IPS-18a (cell line): ENCODE measurements around the gene FLT4.

ENCODE experiments used
- H3K27ac ChIP-seq: one replicate; pipeline ENCODE4 v1.5.1; 2013; ENCODE audit warnings: low read length
- H3K27me3 ChIP-seq: one replicate; pipeline ENCODE4 v1.6.1; 2013; ENCODE audit warnings: mild to moderate bottlenecking, low read length; ENCODE audit not compliant: control insufficient read depth, insufficient read depth
- H3K36me3 ChIP-seq: one replicate; pipeline ENCODE4 v1.6.1; 2013; ENCODE audit warnings: low read depth, low read length; ENCODE audit not compliant: control insufficient read depth
- H3K4me1 ChIP-seq: one replicate; pipeline ENCODE4 v1.6.1; 2013; ENCODE audit warnings: low read depth, low read length; ENCODE audit not compliant: control insufficient read depth
- H3K4me3 ChIP-seq: one replicate; pipeline ENCODE4 v1.5.1; 2013; ENCODE audit warnings: low read length
- H3K9ac ChIP-seq: one replicate; pipeline ENCODE4 v1.6.1; 2013; ENCODE audit warnings: mild to moderate bottlenecking, low read length, moderate library complexity
- H3K9me3 ChIP-seq: one replicate; pipeline ENCODE4 v1.6.1; 2013; ENCODE audit warnings: low read depth, low read length; ENCODE audit not compliant: control insufficient read depth

FLT4 gene

DNA sequence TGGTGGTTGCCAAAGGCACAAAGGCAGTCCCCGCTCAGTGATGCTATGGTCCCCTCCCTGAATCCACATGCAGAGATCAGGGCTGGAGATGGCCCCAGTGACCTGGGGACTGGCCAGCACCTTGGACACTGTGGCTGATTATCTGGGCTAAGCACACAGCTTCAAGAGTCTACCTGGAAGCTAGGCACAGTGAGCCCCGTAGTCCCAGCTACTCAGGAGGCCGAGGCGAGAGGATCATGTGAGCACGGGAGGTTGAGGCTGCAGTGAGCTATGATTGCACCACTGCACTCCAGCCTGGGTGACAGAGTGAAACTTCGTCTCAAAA, 49.8 kb downstream of the FLT4 start:
- no peak overlapping the region for H3K9ac ChIP-seq
- no peak overlapping the region for H3K27ac ChIP-seq
- no peaks in the 10 kb centered on the region for H3K27me3 ChIP-seq
- H3K4me1 ChIP-seq = no peaks in the 10 kb centered on the region
- no peaks in the 10 kb centered on the region for H3K9me3 ChIP-seq
- no peaks in the 10 kb centered on the region for H3K36me3 ChIP-seq
- no peak overlapping the region for H3K4me3 ChIP-seq

DNA sequence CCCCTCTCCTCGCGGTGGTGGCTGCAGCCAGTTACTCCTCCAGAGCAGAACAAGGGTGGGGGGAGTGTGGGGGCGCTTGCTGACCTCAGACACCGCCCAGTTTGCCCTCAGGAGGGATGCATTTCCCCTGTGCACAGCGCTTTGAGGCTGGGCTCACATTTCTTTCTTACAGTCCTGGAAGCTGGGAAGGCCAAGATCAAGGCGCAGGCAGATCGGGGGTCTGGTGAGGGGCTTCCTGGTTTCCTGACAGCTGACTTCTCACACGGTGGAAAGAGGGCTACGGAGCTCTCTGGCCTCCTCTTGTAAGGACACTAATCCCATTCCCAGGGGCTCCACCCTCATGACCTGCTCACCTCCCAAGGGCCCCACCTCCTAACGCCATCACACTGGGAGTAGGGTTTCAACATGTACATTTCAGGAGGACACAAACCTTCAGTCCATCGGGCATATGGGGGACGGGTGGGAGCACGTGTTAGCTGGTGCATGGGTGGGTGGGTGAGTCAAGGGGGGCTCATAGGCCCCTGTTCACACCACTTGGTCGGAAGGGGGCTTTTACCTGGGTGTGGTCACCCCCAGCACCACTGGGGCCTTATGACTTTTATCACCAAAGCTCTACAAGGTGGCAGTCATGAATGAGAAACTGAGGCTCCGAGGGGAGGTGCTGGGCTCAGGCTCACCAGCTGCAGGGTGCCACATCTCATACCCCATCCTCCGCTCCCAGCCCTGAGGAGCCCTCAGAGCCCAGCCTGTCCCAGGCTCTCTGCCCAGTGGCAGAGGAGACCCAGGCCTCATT, 50.4 kb downstream of the FLT4 start:
- no peaks in the 10 kb centered on the region for H3K4me1 ChIP-seq

DNA sequence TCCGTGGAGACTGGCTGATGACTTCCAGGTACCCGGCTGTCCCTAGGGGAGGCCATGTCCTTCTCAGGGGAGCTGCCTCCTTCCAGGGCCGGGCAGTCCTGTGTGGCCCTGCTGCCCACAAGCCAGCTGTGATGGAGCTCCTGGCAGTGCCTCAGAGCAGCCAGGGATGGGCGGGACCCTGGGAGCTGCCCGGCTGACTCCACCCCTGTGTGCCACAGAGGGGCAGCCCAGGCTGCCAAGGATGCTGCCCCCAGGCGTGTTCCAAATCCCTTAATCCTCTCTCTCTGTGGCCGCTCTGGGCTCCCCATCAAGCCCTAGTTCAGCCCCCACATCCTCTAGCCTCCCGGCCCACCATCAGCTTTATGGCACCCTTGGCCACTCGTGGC, 51.1 kb downstream of the FLT4 start:
- H3K36me3 ChIP-seq = no peaks in the 10 kb centered on the region
- no peak overlapping the region for H3K27ac ChIP-seq
- H3K4me1 ChIP-seq = no peaks in the 10 kb centered on the region
- no peak overlapping the region for H3K9ac ChIP-seq
- H3K27me3 ChIP-seq = peaks cover 4% of the 10 kb centered on the region
- no peaks in the 10 kb centered on the region for H3K9me3 ChIP-seq
- no peak overlapping the region for H3K4me3 ChIP-seq

More for the DNA sequence above, 50.4 kb downstream of the FLT4 start:
- Histone ChIP-seq H3K27ac (no peak overlapping the region), H3K4me3 (no peak overlapping the region), H3K36me3 (no peaks in the 10 kb centered on the region), H3K9ac (no peak overlapping the region), H3K9me3 (no peaks in the 10 kb centered on the region), H3K27me3 (no peaks in the 10 kb centered on the region)

DNA sequence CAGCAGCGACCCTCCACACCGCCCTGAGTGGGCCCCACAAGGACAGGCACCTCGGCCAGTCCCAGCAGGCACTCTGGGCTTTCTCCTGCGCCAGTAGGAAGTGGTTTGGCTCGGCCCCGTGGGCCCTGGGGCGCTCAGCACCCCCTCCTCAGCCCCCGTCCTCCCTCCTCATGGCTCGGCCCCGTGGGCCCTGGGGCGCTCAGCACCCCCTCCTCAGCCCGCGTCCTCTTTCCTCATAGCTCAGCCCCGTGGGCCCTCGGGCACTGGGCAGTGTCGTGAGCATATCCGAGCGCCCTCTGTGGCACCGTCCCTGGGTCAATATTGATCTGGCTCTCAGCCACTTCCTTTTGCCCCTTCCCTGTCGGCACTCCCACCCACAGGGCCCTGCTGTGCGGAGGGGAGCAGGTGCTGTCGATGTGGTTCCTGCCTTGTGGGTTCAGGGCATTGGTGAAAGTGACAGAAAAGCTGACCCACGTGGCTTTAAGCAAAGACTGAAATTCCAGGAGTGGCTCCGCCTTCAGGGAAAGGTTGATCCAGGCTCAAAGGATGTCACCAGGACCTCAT, 52.6 kb downstream of the FLT4 start:
- Histone ChIP-seq H3K4me1 (no peaks in the 10 kb centered on the region), H3K9me3 (no peaks in the 10 kb centered on the region), H3K9ac (no peak overlapping the region), H3K27me3 (peaks cover 18% of the 10 kb centered on the region), H3K27ac (no peak overlapping the region), H3K36me3 (no peaks in the 10 kb centered on the region), H3K4me3 (no peak overlapping the region)

DNA sequence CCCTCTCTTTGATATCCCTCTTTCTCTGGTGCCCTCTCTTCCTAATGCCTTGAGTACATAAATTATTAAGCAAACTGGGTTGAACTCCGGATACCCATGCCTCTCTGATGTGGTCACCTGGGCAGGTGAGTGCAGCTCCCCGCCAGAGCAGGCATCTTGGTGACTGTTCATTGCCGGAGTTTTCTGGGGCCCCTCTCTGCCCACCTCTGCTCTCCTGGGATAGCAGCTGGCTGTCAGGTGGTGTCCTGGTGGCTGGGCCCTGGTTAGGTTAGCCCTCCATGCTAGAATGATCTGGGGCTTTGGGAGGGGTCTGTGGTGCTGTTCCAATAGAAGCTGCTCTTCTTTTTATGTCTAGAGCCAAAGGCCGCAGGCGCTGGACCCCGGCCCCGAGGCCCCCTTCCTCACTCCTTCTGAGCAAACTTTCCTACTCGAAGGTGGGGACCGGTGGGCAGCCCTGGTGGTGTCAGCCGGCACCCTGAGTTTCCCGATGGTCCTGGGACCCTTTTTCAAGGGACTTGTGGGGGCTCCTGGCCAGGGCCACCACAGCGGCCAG, 53.2 kb downstream of the FLT4 start:
- H3K27me3 ChIP-seq = peaks cover 24% of the 10 kb centered on the region
- no peak overlapping the region for H3K27ac ChIP-seq
- no peak overlapping the region for H3K4me3 ChIP-seq
- H3K36me3 ChIP-seq = no peaks in the 10 kb centered on the region
- H3K9ac ChIP-seq = no peak overlapping the region
- H3K4me1 ChIP-seq = no peaks in the 10 kb centered on the region
- H3K9me3 ChIP-seq = no peaks in the 10 kb centered on the region

DNA sequence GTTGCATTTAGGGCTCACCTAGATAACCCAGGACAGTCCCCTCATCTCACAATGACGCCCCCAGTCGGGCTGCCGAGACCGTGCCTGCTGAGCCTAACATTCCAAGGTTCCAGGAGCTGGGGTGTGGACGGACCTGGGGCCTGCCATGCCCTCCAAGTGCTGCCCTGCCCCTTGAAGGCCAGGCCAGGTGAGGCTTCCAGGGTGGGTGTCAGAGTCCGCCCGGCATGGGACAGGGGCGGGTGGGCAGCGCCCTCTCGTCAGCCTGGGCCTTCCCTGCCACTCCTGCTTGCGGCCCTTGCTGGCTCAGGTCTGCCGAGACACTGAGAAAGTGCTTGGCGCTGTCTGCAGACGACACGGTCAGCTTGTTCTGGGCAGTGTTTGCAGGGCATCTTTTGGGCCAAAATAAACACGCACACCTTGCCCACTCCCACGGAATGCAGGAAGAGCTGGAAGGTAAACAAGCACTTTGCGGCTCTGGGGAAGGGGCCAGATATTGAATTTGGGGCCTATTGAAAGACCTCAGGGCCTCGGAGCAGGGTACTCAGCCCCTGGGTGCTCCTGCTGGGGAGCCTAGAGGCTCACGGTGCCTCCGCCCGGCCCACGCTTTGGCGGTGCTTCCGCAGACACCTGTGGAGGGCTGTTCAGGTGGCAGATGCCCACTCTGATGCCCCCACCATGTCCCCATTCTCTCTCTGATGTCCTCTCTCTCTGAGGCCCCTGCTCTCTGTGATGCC, 53.9 kb downstream of the FLT4 start:
- Histone ChIP-seq H3K9ac (no peak overlapping the region), H3K27ac (no peak overlapping the region), H3K9me3 (no peaks in the 10 kb centered on the region), H3K27me3 (peaks cover 30% of the 10 kb centered on the region), H3K4me1 (no peaks in the 10 kb centered on the region), H3K36me3 (no peaks in the 10 kb centered on the region), H3K4me3 (no peak overlapping the region)

DNA sequence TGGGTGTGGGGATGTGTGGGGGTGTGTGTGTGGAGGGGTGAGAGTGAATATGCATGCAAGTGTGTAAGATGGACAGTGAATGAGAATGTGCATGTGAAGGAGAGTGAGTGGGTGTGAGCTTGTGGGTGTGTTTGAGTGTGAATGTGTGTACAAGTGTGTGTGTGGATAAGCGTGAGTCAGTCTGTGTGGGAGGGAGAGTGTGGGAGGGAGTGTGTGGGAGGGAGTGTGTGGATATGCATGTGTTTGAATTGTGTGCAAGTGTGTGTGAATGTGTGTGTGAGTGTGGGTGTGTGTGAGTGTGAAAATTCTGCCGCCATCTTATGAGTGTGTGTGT, 54.4 kb downstream of the FLT4 start:
- Histone ChIP-seq H3K27ac (no peak overlapping the region), H3K9me3 (no peaks in the 10 kb centered on the region), H3K9ac (no peak overlapping the region), H3K4me1 (no peaks in the 10 kb centered on the region), H3K27me3 (peaks cover 36% of the 10 kb centered on the region), H3K4me3 (no peak overlapping the region), H3K36me3 (no peaks in the 10 kb centered on the region)

DNA sequence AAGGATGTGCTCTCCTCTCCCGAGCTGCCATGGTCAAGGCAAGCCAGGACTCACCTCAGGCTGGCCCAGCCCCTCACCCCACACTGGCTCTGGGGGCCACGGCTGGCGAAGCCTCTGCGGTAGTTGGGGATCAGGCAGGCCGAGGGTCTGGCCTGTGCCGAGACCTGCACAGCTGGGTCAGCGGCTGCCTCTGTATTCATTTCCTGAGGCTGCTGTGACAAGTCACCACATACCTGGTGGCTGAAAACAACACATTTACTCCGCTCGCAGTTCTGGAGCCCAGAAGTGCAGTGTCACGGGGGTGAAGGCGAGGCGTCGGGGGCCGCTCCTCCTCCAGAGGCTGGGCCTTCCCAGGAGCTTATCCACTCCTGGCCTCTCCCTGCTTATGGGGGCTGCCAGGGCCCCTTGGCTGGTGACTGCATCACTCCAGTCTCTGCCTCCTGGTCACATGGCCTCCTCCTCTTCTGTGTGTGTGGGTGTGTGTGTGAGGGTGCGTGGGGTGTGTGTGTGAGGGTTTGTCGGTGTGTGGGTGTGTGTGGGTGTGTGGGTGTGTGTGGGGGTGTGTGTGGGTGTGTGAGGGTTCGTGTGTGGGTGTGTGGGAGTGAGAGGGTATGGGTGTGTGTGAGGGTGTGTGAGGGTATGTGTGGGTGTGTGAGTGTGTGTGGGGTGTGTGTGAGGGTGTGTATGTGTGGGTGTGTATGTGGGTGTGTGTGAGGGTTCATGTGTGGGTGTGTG, 54.9 kb downstream of the FLT4 start:
- H3K27me3 ChIP-seq = peaks cover 41% of the 10 kb centered on the region
- H3K9ac ChIP-seq = no peak overlapping the region
- no peak overlapping the region for H3K4me3 ChIP-seq
- no peaks in the 10 kb centered on the region for H3K9me3 ChIP-seq
- no peaks in the 10 kb centered on the region for H3K36me3 ChIP-seq
- no peaks in the 10 kb centered on the region for H3K4me1 ChIP-seq
- no peak overlapping the region for H3K27ac ChIP-seq

DNA sequence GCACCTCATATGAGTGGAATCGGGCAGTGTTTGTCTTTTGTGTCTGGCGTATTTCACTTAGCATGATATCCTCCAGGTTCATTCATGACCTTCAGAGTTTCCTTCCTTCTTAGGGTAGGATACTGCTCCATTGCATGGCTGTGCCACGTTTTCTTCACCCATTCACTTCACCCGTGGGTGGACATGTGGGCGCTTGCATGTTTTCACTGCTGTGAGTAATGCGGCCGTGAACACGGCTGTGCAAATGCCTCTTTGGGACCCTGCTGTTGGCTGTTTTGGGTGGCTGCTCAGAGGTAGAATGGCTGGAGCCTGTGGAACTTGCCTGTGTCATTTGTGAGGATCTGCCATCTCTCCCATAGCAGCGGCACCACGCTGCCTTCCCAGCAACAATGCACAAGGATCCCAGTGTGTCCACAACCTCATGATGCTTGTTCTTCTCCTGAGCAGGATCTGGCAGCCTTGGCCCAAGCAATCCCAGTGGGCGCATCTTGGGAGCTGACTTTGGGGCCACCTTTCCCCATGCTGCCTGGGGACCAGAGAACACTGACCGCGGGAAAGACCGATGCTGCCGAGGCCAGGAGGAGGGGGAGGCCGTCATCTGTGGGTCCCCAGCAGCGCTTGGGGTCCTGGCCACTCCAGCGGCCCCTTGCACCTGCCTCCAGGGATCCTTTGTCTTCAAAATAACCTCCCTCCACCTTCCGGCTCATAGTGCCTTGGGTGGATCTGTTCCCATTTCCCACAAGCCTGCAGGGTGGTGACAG, 55.8 kb downstream of the FLT4 start:
- Histone ChIP-seq H3K36me3 (no peaks in the 10 kb centered on the region), H3K4me3 (no peak overlapping the region), H3K9ac (no peak overlapping the region), H3K27ac (no peak overlapping the region), H3K9me3 (no peaks in the 10 kb centered on the region), H3K4me1 (no peaks in the 10 kb centered on the region), H3K27me3 (peaks cover 49% of the 10 kb centered on the region)

DNA sequence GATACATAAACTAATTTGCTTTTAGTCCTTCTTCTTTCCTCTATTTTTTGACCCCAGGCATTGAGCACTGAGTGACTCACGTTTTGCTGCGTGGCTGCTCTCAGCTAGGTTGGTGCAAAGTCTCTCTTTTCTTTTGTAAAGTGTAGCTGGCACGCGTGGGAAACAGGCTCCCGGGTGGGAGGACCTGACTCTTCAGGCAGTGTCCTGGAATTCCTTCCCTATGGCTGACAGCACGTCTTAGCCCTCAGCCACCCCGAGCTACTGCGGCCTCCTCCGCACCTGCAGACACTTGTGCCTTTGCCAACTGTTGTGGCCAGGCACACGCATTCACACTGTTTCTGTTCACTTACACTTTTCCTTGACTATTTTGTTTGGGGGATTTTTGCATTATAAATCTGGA, 57.2 kb downstream of the FLT4 start:
- H3K9ac ChIP-seq = no peak overlapping the region
- no peak overlapping the region for H3K4me3 ChIP-seq
- no peak overlapping the region for H3K27ac ChIP-seq
- peaks cover 56% of the 10 kb centered on the region for H3K27me3 ChIP-seq
- no peaks in the 10 kb centered on the region for H3K36me3 ChIP-seq
- no peaks in the 10 kb centered on the region for H3K4me1 ChIP-seq
- no peaks in the 10 kb centered on the region for H3K9me3 ChIP-seq
